Activated CD8-positive, alpha-beta T cell treated with anti-CD3 and anti-CD28 coated beads for 36 hours (primary cell): ENCODE data around the gene LRRN2. TPM values are rescaled to one million over a fixed set of nuclear protein-coding genes. Genes with fewer than 3 reads are reported as not detected.

Experiments
- ATAC-seq: fragments of 200-7000 bp; cut with Tn5 transposase; one replicate; pipeline ENCODE4 v1.10.0; 2021; ENCODE audit warnings: mild to moderate bottlenecking, moderate library complexity
- CTCF ChIA-PET: fragments of 350-600 bp; sonication (Branson Sonifier 250); formaldehyde crosslinking; loops from one replicate; lab custom pipeline; 2021; ENCODE audit warnings: antibody characterized with exemption; lab: Charles Lee
- POLR2A ChIA-PET: fragments of 350-600 bp; sonication (Branson Sonifier 250); formaldehyde crosslinking; loops from one replicate; lab custom pipeline; 2021; ENCODE audit warnings: antibody characterized with exemption; lab: Charles Lee
- DNase-seq: peaks from one replicate; pipeline ENCODE4 v3.0.0-alpha.2; 2020
- H3K27ac Mint-ChIP-seq: one replicate; pipeline ENCODE4 v1.8.0; 2021; ENCODE audit warnings: mild to moderate bottlenecking, mixed read lengths
- H3K27me3 Mint-ChIP-seq: one replicate; pipeline ENCODE4 v1.8.0; 2021; ENCODE audit warnings: mixed read lengths
- H3K36me3 Mint-ChIP-seq: one replicate; pipeline ENCODE4 v1.8.0; 2021; ENCODE audit warnings: low read depth, mixed read lengths
- H3K4me1 Mint-ChIP-seq: one replicate; pipeline ENCODE4 v1.8.0; 2021; ENCODE audit warnings: low read depth, mixed read lengths
- H3K4me3 Mint-ChIP-seq: one replicate; pipeline ENCODE4 v1.8.0; 2021; ENCODE audit warnings: mild to moderate bottlenecking, moderate library complexity, mixed read lengths
- H3K9me3 Mint-ChIP-seq: one replicate; pipeline ENCODE4 v1.8.0; 2021; ENCODE audit warnings: mixed read lengths
- CTCF ChIP-seq: fragments of 200-600 bp; IDR thresholded peaks from one replicate; pipeline ENCODE4 v1.8.0; 2022; ENCODE audit warnings: antibody characterized with exemption, mild to moderate bottlenecking
- intact Hi-C: fragments of 100-400 bp; cut with micrococcal nuclease; formaldehyde crosslinking; loops from one replicate; pipeline ENCODE4 v1.10.0; 2022
- total RNA-seq, 2 experiments: library from RNA; stranded (reverse); gene quantifications; one replicate each; pipeline ENCODE4 v1.2.3, GENCODE V29; 2021

LRRN2 gene
- total RNA-seq, 2 experiments from 2014 or later, result not detected

GRCh38 chr1:204605791-204606190 is 79.7 kb downstream of the LRRN2 start:
- intact Hi-C loops, result no loop called here
- no peak for TF ChIP-seq CTCF
- Mint-ChIP-seq H3K36me3 (no peaks in the 10 kb centered on the region), H3K27ac (no peak overlapping the region), H3K4me1 (no peaks in the 10 kb centered on the region), H3K9me3 (no peaks in the 10 kb centered on the region), H3K27me3 (no peaks in the 10 kb centered on the region), H3K4me3 (no peak overlapping the region)
- DNase-seq, result no peak
- no peak for ATAC-seq
- CTCF ChIA-PET, result interaction anchor here (0.7 kb wide), 1 partner anchor 186 kb away, joined by 3 read pairs; no protein-coding TSS in a partner anchor
- POLR2A ChIA-PET, result no interaction called here

GRCh38 chr1:204602871-204603542 is 82.5 kb downstream of the LRRN2 start:
- ChIA-PET POLR2A (no interaction called here), CTCF (interaction anchor here (0.8 to 0.9 kb wide), 2 partner anchors 204 kb away, joined by 3 read pairs; no protein-coding TSS in a partner anchor)
- TF ChIP-seq CTCF, result no peak
- DNase-seq (no peak), ATAC-seq (no peak)
- Mint-ChIP-seq H3K36me3 (no peaks in the 10 kb centered on the region), H3K27me3 (no peaks in the 10 kb centered on the region), H3K27ac (no peak overlapping the region), H3K4me3 (no peak overlapping the region), H3K4me1 (no peaks in the 10 kb centered on the region), H3K9me3 (no peaks in the 10 kb centered on the region)
- intact Hi-C loops, result no loop called here

GRCh38 chr1:204602111-204602579 is 83.4 kb downstream of the LRRN2 start:
- H3K27me3 Mint-ChIP-seq, result no peaks in the 10 kb centered on the region
- no peak for ATAC-seq

GRCh38 chr1:204600968-204601367 is 84.6 kb downstream of the LRRN2 start:
- TF ChIP-seq CTCF, result no peak
- no peaks in the 10 kb centered on the region for H3K9me3 Mint-ChIP-seq
- ChIA-PET CTCF (interaction anchor here (0.6 to 1.0 kb wide), 2 partner anchors 163 to 211 kb away, joined by 3 to 4 read pairs; no protein-coding TSS in a partner anchor), POLR2A (no interaction called here)
- no peaks in the 10 kb centered on the region for H3K27me3 Mint-ChIP-seq
- no peak overlapping the region for H3K27ac Mint-ChIP-seq
- intact Hi-C loops, result no loop called here
- H3K4me1 Mint-ChIP-seq, result no peaks in the 10 kb centered on the region
- no peak for DNase-seq
- no peak overlapping the region for H3K4me3 Mint-ChIP-seq
- H3K36me3 Mint-ChIP-seq, result no peaks in the 10 kb centered on the region
- no peak for ATAC-seq

More at GRCh38 chr1:204602111-204602579, 83.4 kb downstream of the LRRN2 start:
- intact Hi-C loops, result no loop called here
- Mint-ChIP-seq H3K4me1 (no peaks in the 10 kb centered on the region), H3K4me3 (no peak overlapping the region), H3K36me3 (no peaks in the 10 kb centered on the region), H3K9me3 (no peaks in the 10 kb centered on the region), H3K27ac (no peak overlapping the region)
- no peak for TF ChIP-seq CTCF
- DNase-seq, result no peak
- ChIA-PET CTCF (interaction anchor here (0.8 kb wide), 1 partner anchor 205 kb away, joined by 3 read pairs; no protein-coding TSS in a partner anchor), POLR2A (no interaction called here)

GRCh38 chr1:204600203-204600602 is 85.3 kb downstream of the LRRN2 start:
- no peak for ATAC-seq
- DNase-seq, result no peak
- Mint-ChIP-seq H3K4me1 (no peaks in the 10 kb centered on the region), H3K27ac (no peak overlapping the region), H3K4me3 (no peak overlapping the region), H3K27me3 (no peaks in the 10 kb centered on the region), H3K36me3 (no peaks in the 10 kb centered on the region), H3K9me3 (no peaks in the 10 kb centered on the region)
- CTCF ChIA-PET, result interaction anchor here (0.6 to 2.0 kb wide), 3 partner anchors 147 to 212 kb away, joined by 3 to 5 read pairs (median 4); no protein-coding TSS in a partner anchor
- TF ChIP-seq CTCF, result no peak
- POLR2A ChIA-PET, result interaction anchor here (1.2 kb wide), 1 partner anchor 15 kb away, joined by 3 read pairs; no protein-coding TSS in a partner anchor
- intact Hi-C loops, result no loop called here
